Left renal pelvis (tissue), 4 donors: ENCODE measurements around the gene GPC1. TPM values are rescaled to one million over a fixed set of nuclear protein-coding genes. Genes with fewer than 3 reads are reported as not detected.

Experiments
- DNase-seq, 4 donors: peaks; one replicate each; pipeline ENCODE4 v3.0.0-alpha.2; 2013; ENCODE audit warnings: low read depth in 4 of 4, low spot score in 3 of 4
- polyA plus RNA-seq, 4 donors: library from polyadenylated mRNA; unstranded; fragments of 120-200 nt; gene quantifications; one replicate each; pipeline ENCODE4 v1.2.1, GENCODE V29; 2013; ENCODE audit not compliant: insufficient read length in 4 of 4

GPC1 gene
- polyA plus RNA-seq, 4 donors: 31.7 to 77.1 (median 38.3) TPM

DNA sequence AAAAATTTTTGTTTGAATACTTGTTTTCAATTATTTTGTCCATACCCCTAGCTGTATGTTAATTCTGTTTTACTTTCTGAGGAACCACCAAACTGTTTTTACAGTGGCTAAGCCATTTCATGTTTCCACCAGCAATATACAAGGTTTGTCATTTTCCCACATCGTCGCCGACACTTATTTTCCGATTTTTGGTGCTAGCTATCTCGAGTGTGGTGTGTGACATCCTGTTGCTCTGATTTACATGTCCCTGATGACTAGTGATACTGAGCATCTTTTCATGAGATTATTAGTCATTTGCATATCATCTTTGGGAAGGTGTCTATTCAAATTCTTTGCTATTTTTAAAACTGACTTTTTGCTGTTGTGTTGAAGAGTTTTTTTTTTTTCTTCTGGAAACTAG is 7.2 kb upstream of the GPC1 start:
- no peak for DNase-seq

DNA sequence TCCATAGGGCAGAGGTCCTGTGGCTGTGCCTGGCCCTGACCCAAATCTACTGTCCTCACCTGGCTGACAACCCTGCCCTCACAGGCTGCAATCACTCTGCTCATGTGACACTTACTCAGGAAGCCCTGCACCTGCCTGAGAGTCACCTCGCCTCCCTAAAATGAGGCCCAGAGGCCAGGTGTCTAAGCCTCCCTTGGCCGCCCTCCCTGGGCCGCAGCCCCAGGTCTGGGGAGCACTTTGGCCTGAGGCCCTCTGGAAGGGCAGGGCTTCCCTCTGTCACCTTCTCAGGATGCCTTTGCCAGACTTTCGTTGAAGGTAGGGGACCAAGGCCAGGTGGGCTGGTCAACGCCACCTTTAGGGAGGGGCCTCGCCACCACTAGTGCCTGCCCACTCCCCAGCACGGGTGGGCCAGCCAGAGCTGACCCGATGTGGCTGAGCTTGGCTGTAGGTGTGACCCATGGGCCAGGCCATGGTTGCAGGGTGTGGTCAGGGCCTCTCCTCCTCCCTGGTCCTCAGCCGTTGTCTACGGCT is 6.1 kb upstream of the GPC1 start:
- no peak for DNase-seq

DNA sequence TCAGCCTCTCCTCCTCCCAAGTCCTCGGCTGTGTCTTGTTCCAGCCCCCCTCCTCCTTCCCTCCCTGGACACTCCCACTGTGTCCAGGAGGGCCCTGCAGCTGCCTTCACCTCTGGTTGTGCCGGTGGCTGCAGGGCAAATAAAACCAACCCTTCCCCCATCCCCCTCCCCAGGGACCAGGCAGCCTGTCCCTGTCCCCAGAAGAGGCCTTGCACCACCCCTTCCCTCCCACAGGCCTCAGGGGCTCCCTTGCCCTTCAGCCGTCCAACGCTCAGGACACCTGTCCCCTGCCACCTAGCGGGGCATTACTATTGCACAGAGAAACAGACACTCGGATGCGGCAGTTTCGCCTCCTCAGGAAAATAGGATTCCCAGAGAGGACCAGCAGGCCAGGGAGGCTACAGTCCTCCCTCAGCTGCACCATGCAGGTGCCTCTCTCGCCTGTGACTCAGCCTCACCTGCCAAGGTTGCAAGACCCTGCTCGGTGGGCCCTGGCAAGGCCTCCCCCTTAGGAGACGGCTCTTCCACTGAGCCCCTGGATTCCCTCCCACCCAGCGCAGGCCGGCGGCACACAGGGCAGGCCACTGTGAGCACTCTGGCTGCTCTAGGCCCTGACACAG is 5.5 kb upstream of the GPC1 start:
- DNase-seq: no peak

DNA sequence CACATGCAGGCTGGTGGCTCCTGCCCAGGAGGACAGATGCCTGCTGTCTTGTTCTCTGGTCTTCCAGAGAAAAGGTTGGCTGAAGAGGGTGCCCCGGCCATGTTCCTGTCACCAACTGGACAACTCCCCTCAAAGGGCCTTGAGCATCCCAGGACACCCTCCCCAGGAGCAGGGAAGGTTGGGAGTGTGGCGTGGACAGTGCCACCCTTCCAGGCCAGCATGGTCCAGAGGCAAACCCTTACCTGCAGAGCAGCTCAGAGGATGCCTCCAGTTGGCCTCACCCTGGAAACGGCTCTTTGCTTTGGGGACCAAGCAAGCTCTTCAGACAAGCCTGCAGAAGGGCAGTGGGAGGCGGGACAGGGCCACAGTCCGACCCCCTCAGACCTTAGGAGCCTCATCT is 4.9 kb upstream of the GPC1 start:
- no peak for DNase-seq

DNA sequence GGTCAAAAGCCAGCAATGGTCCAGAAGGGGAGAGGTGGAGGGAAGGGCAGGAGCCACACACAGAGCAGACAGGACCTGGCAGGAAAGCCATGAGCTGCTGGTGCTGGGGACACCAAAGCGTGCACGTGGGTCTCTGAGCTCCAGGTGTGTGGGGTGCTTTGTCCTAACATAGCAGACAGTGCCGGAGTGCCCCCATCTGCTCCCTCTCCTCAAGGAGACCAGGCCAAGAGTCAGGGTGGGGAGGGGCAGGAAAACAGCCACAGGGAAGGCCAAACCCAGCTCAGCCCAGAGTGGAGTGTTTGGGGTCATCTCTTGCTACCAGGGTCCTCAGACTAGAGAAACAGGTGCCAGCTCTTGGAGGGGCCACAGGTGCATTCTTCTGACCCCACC is 4.2 kb upstream of the GPC1 start:
- DNase-seq: no peak

DNA sequence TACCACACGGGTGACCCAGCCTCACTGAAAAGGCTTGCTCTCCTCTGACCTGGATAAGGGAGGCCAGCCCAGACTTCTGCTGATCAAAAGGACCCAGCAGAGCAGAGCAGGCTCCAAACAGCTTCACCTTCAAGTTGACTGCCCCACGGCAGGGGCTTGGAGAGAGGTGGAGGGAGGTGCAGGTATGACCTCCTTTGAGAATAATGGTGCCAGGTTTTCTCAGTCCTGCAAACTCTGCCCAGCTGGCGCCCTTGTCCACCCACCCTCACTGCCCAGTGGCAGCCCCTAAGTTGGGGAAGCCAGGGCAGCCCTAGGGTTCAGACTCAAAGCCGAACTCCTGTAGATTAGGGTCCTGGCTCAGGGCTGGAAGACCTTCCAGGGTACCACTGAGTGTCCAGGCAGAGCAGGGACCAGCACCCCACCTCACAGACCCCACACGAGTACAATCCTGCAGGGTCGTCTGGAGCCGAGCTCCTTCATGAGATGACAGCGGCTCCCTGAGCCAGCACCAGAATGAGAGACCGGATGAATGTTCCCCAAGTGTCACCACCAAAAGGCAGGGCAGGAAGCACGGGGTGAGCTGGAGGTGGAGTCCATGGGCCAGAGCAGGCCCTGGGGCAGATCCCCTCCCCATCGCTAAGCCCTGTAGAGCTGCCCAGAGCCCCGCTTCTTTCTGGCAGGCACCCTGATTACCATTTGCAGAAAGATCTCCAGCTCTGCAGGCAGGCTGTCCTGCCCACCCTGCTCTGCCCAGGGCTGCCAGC is 3.6 kb upstream of the GPC1 start:
- DNase-seq: no peak

DNA sequence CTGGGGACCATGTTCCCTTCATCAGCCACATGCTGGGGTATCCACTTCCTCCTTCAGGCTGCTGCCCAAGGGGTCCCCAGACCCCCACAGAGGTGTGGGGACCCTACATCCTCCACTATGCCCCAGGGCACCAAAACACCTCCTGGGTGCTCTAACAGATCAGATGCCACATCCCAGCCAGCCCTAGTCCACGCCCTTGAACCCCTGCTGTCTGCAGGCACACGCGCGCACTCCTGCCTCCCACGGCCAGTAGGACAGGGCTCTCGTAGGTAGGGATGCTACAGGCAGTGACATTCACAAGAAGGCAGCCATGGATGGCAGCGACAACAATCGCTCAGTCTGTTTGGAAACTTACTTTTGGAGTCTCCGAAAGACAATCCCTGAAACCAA is 3.0 kb upstream of the GPC1 start:
- no peak for DNase-seq

DNA sequence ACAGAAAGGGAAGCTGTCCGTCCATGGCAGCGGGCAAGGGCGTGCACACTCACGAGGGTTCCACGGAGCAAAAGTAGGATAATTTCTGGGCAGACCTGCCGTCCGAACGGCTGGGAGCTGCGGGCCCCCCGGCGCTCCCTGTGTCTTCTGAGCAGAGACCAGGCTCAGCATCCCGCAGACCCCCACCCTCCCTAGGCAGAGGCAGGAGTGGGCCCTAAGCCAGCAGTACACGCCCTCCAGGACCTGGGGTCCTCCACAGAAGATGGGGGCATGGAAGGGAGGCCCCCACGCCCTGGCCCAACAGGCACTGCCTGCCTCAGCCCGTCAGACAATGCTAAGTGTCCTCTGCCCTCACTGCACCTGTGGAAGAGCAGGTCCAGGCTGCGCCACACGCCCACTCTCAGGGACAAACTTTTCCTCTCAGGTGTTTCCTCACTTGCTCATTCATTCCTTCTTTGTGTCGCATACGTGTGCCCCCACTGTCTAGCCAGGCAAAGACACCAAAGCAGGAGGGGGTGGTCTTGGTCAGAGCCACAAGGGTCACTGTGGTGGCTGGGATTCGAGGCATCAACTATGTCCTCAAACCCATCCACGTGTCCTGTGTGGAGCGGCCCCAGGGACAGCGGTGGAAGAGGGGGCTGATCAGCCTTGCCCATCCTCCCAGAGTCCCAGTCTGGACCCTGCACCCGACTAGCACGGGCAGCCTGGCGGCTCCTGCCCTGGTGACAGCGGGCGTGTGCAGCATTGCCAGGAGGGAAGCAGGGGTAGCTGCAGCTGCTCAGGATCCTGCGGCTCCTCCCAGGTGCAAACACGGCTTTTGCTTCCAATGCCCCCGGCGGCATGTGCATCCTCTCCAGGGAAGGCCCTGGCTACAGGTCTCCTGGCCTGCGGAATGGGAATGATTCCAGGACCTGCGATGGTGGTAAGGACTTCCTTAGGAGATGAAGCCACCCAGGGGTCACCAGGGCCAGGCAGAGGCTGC is 2.4 kb upstream of the GPC1 start:
- no peak for DNase-seq

DNA sequence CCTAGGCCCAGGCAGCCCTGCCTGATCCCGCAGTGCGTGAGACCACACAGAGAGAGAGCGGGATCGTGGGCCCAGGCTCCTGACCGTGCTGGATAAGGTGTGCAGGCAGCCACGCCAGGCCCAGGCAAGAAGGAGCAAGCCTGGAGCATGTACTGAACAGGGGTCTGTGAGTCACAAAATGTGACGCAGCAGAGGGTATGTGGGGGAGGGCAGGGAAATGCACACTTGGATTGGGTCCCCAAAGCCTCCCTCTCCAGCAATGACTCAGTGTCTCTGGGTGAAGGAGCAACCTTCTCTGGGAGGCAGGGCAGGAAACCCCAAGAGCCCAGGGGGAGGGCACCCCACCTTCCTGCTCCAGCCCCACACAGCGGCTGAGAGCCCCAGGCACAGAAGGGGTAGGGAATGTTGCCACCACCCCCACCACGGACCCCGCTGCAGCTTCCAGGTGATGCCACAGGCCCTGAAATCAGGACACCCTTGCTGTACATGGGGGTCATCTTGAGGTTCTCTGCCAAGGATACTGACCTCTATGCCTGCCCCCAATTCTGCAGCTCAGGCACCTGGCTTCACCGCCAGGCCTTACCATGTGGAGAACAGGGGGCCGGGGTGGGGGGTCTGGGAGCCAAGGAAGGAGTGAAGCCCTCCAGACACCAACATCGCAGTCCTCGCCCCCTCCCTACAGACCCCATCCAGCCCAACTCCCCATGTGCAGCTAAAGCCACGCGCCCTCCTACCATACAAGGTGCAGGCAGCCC is 1.3 kb upstream of the GPC1 start:
- no peak for DNase-seq

DNA sequence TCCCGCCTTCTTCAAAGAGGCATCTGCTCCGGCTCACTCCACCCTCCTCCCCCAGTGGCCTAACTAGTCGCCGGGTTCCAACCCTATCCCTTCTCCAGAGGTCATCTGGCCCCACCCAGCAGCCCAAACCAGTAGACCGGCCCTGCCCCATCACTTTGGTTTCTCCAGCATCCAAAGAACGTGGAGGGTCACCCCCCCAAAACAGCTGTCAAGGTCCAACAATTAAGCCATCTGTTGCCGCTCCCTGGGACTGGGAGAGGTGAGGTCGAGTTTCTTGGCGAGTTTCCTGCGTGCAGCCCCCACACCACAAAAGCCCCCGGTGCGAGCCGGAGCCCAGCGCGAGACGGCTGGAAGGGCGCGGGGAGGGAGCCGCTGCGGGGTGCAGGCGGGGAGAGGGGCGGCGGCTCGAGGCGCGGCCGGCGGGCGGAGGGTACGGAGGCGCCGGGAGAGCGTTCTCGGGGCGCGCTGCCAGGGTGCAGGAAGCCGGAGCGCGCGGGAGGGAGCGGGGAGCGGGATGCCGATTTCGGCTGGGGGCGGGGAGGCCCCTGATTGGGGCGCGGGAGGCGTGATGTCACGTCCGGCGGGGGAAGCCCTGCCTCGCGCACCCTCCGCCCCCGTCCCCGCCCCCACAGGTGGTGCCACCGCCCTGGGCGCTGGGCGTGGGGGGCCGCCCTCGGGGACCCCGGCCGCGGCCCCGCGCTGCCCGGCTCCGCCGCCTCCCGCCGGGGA is 571 bp upstream of the GPC1 start:
- DNase-seq: peak in 2 of 4 donors; percentile 67 to 77

DNA sequence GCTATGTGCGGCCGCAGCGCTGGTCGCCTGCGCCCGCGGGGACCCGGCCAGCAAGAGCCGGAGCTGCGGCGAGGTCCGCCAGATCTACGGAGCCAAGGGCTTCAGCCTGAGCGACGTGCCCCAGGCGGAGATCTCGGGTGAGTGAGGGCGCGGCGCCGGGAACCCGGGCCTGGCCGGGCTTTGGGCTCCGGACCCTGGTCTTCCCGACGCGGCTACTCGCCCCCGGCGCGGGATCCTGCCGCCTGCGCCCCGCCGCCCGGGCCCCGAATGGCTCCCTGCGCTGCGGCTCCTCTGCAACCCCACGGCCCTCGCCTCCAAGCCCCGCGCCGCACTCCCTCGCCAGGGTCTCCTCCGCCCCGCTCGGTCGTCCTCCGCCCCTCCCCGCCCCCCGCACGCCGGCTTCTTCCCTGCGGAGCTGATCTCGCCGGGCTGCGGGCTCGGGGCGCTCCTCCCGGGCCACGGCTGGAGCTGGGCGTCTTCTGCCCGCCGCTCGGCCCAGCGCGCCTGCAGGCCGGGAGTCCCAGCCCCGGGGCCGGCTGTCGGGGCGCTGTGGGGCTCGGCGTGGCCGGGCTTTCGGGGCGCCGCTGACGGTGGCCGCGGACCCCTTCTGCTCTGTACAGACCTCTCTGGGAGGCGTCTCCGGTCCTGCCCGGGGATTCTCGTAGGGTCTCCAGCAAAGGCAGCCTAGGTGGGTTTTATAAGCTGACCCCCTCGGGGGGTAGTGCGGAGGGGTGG is 652 bp downstream of the GPC1 start:
- DNase-seq: no peak

DNA sequence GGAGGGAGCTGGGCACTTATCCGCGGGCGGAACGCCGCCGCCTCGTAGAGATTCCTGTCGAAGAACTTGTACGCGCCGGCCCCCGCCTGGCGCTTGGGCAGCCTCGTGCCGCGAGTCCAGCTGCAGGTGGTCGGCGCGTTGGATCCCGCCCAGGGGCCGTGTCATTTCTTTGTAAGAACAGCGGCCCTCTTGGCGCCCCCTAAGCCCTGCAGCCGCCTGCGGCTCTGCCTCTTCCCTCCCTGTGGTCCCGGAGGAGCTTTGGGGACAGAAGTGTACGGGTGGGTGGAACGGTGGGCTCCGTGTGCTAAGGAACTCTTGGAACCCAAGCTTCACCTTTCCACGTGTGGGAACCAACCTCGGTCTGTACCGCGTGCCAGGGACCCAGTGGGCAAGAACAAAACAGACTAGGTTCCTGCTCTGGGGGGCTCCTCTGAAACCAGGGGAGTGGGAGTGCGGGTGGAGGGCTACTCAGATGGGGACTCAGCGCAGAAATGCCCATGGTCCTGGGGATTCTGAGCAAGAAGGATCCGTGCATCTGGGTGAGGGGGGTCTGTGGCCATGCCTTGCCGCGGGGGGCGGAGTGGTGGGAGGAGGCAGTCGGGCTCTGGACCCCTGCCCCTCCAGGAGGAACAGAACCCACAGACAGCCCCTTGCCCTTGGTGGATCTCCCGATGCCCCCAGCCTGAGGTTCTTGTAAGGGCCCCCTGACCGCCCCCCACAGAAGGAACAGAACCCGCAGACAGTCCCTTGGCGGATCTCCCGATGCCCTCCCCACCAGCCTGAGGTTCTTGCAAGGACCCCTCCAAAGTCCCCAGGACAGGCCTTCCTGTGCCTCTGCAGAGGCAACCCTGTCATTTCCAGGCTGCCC is 1.5 kb downstream of the GPC1 start:
- DNase-seq: no peak

DNA sequence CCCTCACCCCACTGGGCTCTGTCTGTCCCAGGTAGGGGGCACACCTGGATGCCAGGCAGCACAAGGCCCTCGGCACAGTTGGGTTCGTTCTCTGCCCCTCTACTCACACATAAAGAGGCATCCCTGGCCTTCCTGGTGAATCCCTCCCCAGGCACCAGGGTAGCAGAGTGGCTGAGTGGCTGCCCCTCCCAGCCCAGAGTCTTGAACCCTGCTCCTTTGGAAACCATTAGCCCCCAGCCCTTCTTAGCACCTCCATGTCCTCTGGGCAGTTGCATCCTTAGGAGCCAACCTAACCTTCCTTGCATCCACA is 2.0 kb downstream of the GPC1 start:
- no peak for DNase-seq

DNA sequence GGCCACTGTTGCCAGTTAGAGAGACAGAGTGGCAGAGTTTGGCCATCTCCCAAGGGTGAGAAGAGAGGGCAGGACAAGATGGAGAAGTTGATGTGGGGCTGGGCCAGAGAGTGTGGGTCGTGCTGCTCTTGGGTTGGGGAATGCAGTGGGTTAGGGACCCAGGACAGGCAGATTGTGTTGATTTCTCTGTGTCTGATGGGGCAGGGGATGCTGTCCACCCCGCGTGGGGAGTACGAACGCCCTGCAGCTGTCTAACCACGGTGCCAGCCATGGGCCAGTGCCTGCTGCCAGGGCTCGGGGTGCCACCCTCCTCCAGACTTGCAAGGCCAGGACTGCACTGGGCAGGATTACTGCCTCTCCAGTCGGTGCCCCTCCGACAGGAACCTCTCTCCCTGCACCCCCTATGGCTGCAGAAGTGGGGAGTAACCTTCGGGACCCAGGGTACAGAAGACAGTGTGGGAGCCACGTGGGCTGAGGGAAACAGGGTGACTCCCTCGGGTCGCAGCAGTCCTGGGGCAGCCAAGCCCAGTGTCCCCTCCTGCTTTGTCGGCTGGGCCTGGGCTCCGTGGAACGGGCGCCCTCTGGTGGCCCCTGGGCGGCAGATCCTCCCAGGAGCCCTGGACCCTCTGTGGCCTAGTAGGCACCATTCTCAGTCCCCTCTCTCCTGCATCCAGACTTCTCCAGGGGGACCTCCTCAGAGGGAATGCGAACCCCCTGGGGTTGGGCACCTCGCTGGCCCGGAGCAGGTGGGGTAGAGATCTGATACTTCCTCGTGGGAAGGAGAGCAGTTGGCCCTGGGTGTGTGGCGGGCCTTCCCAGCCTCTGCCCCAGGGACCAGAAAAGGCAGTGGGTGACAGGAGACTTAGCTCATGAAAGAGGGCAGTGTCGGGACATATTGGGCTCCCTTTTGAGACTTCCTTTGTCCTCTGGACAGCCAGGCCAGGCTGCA is 2.7 kb downstream of the GPC1 start:
- DNase-seq: no peak

DNA sequence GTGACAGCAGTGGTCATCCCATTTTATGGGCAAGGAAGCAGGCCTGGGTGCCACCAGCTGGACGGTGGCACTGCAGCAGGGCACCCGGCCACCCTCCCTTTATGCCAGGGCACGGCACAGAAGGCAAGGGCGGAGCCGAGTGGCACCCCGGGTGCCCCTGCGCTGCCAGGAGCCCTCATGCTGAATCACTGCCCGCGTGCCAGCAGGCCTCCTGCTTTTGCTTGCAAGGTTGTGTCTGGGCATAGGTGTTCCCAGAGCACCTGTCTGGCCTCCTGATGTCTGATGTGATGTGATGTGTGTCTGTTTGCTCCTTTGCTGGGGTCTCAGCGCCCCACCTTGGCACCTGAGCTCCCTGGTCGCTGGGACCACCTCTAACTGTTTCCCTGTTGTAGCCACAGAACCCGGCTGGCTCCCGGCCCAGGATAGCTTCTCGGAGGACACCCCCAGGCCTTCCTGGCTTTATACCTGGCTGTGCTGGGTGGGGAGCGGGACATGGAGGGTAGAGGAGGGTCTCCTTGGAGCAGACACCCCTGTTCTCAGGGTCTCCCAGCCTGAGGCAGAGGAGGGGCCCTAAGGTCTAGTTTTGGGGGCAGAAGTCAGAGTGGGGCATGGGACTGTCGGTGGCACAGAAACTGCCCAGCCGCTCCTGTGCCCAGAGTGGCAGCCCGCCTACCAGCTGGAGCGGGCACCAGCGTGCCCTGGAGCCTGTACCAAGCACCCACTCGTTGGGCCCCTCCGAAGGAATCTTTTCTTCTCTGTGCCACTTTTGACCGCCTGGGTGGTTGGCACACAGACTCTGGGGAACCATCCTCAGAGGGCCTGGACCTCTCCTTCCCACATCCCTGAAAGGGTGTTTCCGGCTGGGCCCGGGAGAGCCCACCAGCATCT is 3.6 kb downstream of the GPC1 start:
- DNase-seq: no peak

DNA sequence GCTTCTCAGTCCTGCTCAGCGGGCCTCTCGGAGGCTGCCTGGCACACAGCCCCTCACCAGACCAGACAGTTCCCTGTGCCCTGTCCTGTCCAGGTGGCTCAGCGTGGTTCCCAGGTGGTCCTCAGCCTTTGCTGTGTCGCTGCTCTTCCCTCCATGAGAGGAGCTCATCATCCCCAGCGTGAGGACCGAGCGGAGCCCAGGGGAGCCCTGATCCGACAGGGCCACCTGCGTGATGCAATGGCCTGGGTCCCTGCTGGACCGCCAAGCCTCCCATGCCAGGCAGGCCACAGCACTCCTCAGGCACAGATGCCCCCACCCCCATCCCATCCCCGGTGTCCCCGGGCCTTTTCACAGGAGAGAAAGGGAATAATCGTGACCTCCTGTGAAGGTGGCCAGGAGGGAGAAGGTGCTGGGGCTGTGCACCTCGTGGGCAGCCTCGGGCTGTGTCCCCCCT is 4.3 kb downstream of the GPC1 start:
- DNase-seq: no peak
